Vagina (tissue), 2 donors: ENCODE measurements around the gene MYH9. TPM values are rescaled to one million over a fixed set of nuclear protein-coding genes. Genes with fewer than 3 reads are reported as not detected.
A peak's percentile ranks its signal among the peaks of the same experiment; 100 is the strongest.
"Not testable (repeated sequence)": the region's sequence is repeated elsewhere in the genome, so short reads cannot be mapped to it uniquely, and the experiment has no call there.

ENCODE experiments used
- DNase-seq, 2 donors: peaks; one replicate each; pipeline ENCODE4 v3.0.0-alpha.2; 2017; ENCODE audit errors: extremely low spot score in 2 of 2
- H3K27ac ChIP-seq: fragments of 200-600 bp; sonication (generic); one replicate; pipeline ENCODE4 v1.5.1; 2019
- H3K27me3 ChIP-seq: fragments of 200-600 bp; sonication (generic); one replicate; pipeline ENCODE4 v1.5.1; 2019
- H3K36me3 ChIP-seq, 2 donors: fragments of 200-600 bp; sonication (generic); one replicate each; pipeline ENCODE4 v1.5.1; 2017 to 2019
- H3K4me1 ChIP-seq: fragments of 200-600 bp; sonication (generic); one replicate; pipeline ENCODE4 v1.5.1; 2019
- H3K4me3 ChIP-seq, 2 donors: fragments of 200-600 bp; sonication (generic); 1 replicate in 1 of 2; 2 replicates in 1 of 2; pipeline ENCODE4 v1.5.1; 2016 to 2019
- H3K9me3 ChIP-seq: fragments of 200-600 bp; sonication (generic); one replicate; pipeline ENCODE4 v1.5.1; 2019
- CTCF ChIP-seq, 3 experiments: fragments of 450-650 bp in 2 of 3; fragments of 200-600 bp in 1 of 3; sonication (generic) in 1 of 3; IDR thresholded peaks; one replicate each; pipeline ENCODE4 v1.5.1; 2017 to 2019; ENCODE audit warnings: antibody characterized with exemption in 3 of 3, mild to moderate bottlenecking in 2 of 3, moderate library complexity in 2 of 3
- POLR2A ChIP-seq, 2 donors: fragments of 450-650 bp; IDR thresholded peaks; one replicate each; pipeline ENCODE4 v1.6.1; 2017; ENCODE audit warnings: antibody characterized with exemption in 2 of 2, mild to moderate bottlenecking in 2 of 2, moderate library complexity in 2 of 2
- POLR2AphosphoS5 ChIP-seq, 2 donors: sonication (generic); formaldehyde crosslinking; IDR thresholded peaks; one replicate each; pipeline ENCODE4 v1.9.0; 2017; ENCODE audit warnings: antibody characterized with exemption in 2 of 2, mild to moderate bottlenecking in 2 of 2, low read depth in 1 of 2; ENCODE audit not compliant: insufficient read depth in 1 of 2
- intact Hi-C: fragments of 100-400 bp; cut with DNase I; formaldehyde crosslinking; loops from one replicate; pipeline ENCODE4 v1.15.1; 2023
- total RNA-seq: library from RNA; depleted of rRNA; stranded (reverse); fragments of >200 nt; gene quantifications from one replicate; pipeline ENCODE4 v1.2.3, GENCODE V29; 2016

The MYH9 gene
- total RNA-seq, 1 donor from 2014 or later, result 333 TPM

GRCh38 chr22:36292823-36293530, 94.8 kb downstream of the MYH9 start:
- intact Hi-C loops, result no loop called here
- TF ChIP-seq POLR2AphosphoS5 (IDR thresholded peaks at IDR 0.05; ENCODE audit: insufficient read depth in 1 of 2, low read depth in 1 of 2) (no peak), POLR2A (IDR thresholded peaks at IDR 0.05) (no peak), CTCF (IDR thresholded peaks at IDR 0.05) (no peak)
- Histone ChIP-seq H3K27me3 (no peaks in the 10 kb centered on the region), H3K9me3 (no peaks in the 10 kb centered on the region), H3K4me1 (no peaks in the 10 kb centered on the region), H3K36me3 (peaks cover 20 to 87% of the 10 kb centered on the region in 2 donors), H3K4me3 (no peak overlapping the region), H3K27ac (no peak overlapping the region)
- no peak for DNase-seq

- Histone ChIP-seq H3K4me1 (no peaks in the 10 kb centered on the region), H3K27ac (no peak overlapping the region), H3K9me3 (no peaks in the 10 kb centered on the region), H3K27me3 (no peaks in the 10 kb centered on the region), H3K36me3 (peaks cover 20 to 87% of the 10 kb centered on the region in 2 donors), H3K4me3 (no peak overlapping the region)
- no peak for TF ChIP-seq POLR2A (IDR thresholded peaks at IDR 0.05)
- no peak for DNase-seq
- intact Hi-C loops, result no loop called here
These were observed 95.7 kb downstream of the MYH9 start for GRCh38 chr22:36291831-36292740.

GRCh38 chr22:36290391-36291075, 97.2 kb downstream of the MYH9 start:
- H3K27me3 ChIP-seq, H3K4me1 ChIP-seq, DNase-seq, H3K27ac ChIP-seq, H3K4me3 ChIP-seq, H3K9me3 ChIP-seq, intact Hi-C loops: not testable (repeated sequence)
- H3K36me3 ChIP-seq, result peaks cover 20 to 87% of the 10 kb centered on the region in 2 donors

- H3K36me3 ChIP-seq, result peaks cover 17 to 87% of the 10 kb centered on the region in 2 donors
- not testable (repeated sequence) for H3K4me1 ChIP-seq, H3K27ac ChIP-seq, H3K4me3 ChIP-seq, DNase-seq, H3K9me3 ChIP-seq, H3K27me3 ChIP-seq
- intact Hi-C loops, result loop anchor here (10.0 kb wide), 1 partner anchor 95 kb away; no protein-coding TSS in a partner anchor
These were observed 97.8 kb downstream of the MYH9 start for GRCh38 chr22:36289948-36290371.

- peaks cover 12 to 87% of the 10 kb centered on the region in 2 donors for H3K36me3 ChIP-seq
- no peaks in the 10 kb centered on the region for H3K9me3 ChIP-seq
- H3K27ac ChIP-seq, result no peak overlapping the region
- no peaks in the 10 kb centered on the region for H3K27me3 ChIP-seq
- no peak for TF ChIP-seq POLR2A (IDR thresholded peaks at IDR 0.05)
- H3K4me1 ChIP-seq, result no peaks in the 10 kb centered on the region
- no peak overlapping the region for H3K4me3 ChIP-seq
- no peak for DNase-seq
- intact Hi-C loops, result loop anchor here (10.0 kb wide), 1 partner anchor 95 kb away; no protein-coding TSS in a partner anchor
These were observed 98.3 kb downstream of the MYH9 start for GRCh38 chr22:36289406-36289870.

GRCh38 chr22:36288571-36289405, 99.0 kb downstream of the MYH9 start:
- H3K9me3 ChIP-seq, result no peaks in the 10 kb centered on the region
- peaks cover 9 to 87% of the 10 kb centered on the region in 2 donors for H3K36me3 ChIP-seq
- no peaks in the 10 kb centered on the region for H3K27me3 ChIP-seq
- DNase-seq, result no peak
- peak in 1 of 2 donors; percentile 47 for TF ChIP-seq POLR2AphosphoS5 (IDR thresholded peaks at IDR 0.05; ENCODE audit: insufficient read depth in 1 of 2, low read depth in 1 of 2)
- TF ChIP-seq POLR2A (IDR thresholded peaks at IDR 0.05), result no peak
- TF ChIP-seq CTCF (IDR thresholded peaks at IDR 0.05), result no peak
- no peak overlapping the region for H3K27ac ChIP-seq
- no peak overlapping the region for H3K4me3 ChIP-seq
- H3K4me1 ChIP-seq, result no peaks in the 10 kb centered on the region
- intact Hi-C loops, result loop anchor here (10.0 kb wide), 1 partner anchor 94 kb away; no protein-coding TSS in a partner anchor
